ENCODE data around the gene ATF7IP2.

ATF7IP2 gene

GRCh38 chr16:10511829-10512228, 126.0 kb downstream of the ATF7IP2 start:
- DNase-seq (ENCODE audit: low read depth) = no peak

- DNase-seq (ENCODE audit: low read depth) = peak; percentile 53
These were observed 128.7 kb downstream of the ATF7IP2 start for GRCh38 chr16:10514369-10515055.

GRCh38 chr16:10517868-10518267, 132.0 kb downstream of the ATF7IP2 start:
- no peak for DNase-seq (ENCODE audit: low read depth)

DNA sequence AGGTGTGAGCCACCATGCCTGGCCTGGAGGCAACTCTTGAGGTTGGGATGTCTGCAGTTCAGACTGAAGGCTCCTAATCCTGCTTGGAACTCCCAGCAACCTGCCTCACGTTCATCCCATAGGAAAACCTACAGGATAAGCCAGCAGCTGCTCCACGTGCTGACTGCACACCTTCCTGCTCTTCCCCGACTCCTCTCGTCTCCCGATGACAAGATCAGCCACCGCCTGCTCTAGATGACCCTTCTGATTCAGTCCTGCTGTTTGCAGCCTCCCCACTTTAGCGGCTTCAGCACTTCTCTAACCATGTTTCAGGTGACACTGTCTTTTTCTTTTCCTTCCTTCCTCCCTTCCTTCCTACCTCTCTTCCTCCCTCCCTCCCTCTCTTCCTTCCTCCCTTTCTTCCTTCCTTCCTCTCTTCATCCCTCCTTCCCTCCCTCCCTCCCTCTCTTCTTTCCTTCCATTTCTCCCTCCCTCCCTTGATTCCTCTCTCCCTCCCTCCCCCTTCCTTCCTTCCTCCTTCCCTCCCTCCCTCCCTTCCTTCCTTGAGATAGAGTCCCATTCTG, 132.7 kb downstream of the ATF7IP2 start:
- DNase-seq (ENCODE audit: low read depth) = no peak

DNA sequence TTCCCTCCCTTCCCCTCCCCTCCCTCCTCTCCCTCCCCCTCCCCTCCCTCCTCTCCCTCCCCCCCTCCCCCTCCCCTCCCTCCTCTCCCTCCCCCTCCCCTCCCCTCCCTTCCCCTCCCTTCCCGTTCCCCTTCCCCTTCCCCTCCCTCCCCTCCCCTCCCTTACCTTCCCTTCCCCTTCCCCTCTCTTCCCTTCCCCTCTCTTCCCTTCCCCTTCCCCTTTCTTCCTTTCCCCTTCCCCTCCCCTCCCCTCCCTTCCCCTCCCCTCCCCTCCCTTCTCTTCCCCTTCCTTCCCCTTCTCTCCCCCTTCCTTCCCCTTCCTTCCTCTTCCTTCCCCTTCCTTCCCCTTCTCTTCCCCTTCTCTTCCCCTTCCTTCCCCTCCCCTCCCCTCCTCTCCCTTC, 133.4 kb downstream of the ATF7IP2 start:
- DNase-seq (ENCODE audit: low read depth) = no peak

- no peak for DNase-seq (ENCODE audit: low read depth)
These were observed 134.3 kb downstream of the ATF7IP2 start for GRCh38 chr16:10519929-10520868.

DNA sequence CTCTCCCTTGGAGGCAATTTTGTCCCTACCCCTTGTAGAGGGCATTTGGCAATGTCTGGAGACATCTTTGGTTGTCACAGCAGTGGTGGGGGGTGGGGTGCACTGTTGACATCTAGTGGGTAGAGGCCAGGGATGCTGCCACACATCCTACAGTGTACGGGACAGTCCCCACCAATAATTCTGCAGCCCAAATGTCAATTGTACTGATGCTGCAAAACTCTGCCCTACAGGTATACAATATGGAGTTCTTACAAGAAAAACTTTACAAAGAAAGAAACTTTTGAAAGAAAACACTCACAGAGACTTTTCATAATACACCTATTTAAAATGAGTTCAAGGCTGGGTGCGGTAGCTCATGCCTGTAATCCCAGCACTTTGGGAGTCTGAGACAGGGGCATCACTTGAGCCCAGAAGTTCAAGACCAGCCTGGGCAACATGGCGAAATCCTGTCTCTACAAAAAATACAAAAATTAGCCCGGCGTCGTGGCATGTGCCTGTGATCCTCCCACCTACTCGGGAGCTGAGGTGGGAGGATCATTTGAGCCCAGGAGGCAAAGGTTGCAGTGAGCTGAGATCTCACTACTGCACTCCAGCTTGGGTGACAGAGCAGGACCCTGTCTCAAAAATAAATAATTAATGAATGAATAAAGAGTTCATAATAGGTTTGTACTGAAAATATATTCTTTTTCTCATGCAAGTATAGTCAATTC, 135.2 kb downstream of the ATF7IP2 start:
- DNase-seq (ENCODE audit: low read depth) = no peak

DNA sequence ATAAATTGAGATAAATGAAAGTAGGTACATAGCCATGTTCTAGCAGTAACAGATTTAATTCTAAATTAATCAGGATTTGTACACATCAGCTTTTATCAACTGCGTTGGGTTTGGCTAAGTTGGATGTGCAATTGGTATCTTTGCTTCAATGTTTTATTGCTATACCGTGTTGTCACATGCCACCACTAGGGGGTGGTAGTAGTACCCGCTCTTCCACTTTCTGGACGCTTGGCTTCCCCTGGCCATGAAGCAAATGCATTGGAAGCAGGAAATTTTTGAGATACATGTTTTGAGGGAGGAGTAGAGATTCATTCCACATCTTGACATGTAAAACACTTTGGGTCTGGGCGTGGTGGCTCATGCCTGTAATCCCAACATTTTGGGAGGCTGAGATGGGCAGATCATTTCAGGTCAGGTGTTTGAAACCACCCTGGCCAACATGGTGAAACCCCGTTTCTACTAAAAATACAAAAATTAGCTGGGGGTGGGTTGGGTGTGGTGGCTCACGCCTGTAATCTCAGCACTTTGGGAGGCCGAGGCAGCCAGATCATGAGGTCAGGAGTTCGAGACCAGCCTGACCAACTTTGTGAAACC, 135.9 kb downstream of the ATF7IP2 start:
- peak; percentile 54 for DNase-seq (ENCODE audit: low read depth)

DNA sequence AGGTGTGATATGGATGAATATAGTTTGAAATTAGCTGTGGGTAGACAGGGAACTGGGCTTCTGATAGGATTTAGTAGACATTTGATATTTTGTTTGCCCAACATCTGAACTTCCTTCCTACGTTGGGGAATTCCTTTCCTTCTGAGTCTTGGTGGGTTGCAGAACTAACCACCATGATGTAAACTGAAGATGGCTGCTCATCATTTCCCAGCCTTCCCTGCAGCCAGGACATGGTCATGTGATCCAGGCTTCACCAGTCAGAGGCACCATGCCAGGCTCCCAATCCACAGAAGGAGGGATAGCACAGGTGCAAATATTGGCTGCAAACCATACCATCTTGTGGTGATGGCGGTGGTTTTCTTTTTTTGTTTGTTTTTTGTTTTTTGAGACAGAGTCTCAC, 137.1 kb downstream of the ATF7IP2 start:
- no peak for DNase-seq (ENCODE audit: low read depth)

DNA sequence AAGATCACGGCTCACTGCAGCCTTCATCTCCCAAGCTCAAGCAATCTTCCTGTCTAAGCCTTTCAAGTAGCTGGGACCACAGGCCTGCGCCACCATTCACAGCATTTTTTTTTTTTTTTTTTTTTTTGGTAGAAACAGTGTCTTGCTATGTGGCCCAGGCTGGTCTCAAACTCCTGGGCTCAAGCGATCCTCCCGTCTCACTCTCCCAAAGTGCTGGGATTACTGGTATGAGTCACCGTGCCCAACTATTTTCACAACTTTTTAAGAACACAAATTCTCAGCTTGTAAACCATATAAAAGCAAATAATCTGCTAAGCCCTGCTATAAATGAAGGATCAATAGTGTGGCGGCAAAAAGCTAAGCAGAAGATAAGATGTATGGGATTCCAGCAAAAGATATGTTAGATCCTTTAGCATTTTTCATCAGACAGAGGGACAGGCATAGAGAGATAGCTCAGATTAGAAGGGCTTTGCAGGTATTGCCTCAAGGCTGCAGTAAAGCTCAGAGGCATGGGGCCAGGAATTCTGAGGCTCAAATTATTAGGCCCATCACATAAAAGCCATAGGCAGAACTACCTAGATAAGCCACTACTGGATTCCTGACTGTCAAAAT, 139.5 kb downstream of the ATF7IP2 start:
- no peak for DNase-seq (ENCODE audit: low read depth)

- DNase-seq (ENCODE audit: low read depth) = no peak
These were observed 141.1 kb downstream of the ATF7IP2 start for GRCh38 chr16:10526962-10527361.

DNA sequence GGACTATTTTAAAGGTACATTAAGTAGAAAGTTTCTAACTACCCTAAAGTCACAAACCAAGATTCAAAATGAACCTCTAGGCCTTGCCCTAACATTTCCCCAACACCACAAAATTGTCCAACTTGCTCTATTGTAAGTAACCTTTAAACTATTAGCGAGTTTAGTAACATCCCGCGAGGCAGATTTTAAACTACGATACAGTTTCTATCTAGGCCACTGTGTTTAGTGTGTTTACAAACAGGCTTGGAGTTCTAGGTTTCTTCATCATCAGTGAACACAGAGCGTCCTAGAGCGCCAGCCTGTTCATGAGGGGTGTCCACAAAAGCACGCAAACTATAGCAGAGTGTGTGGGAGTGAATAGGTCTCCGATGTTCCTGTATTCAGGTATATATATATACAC, 142.8 kb downstream of the ATF7IP2 start:
- DNase-seq (ENCODE audit: low read depth) = no peak

DNA sequence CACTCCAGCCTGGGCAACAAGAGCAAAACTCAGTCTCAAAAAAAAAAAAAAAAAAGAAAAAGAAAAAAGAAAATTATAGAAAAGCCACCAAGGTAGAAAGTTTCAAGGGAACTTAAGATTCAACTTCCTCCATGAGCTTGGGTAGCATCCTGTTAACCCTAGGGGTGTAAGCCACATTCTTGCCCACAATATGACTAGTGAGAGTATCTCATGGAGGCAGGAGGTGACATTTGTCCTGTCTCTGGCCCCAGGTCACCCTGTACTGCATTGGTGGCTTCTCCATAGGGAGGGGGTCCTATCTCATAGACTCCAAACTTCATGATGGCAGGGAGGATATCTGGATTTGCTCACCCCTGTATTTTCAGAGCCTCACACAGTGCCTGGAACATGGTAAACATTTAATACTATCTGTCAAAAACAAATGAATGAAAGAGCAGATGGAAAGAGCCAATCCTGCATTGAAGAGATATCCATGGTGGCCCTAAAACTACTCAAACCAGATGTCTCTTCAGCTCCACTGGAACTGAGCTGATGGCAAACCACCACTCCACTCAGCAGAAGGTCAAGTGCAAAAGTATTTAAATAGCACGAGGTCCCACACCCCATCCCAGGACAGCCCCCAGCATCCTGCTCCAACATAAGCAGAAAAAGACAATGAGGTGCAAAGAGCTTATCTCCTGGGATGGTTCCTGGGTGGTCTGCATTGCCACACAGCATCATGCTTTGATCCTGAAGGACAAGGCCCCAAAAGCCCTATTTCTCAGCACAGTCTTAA, 144.2 kb downstream of the ATF7IP2 start:
- DNase-seq (ENCODE audit: low read depth) = no peak

GRCh38 chr16:10530685-10531084, 144.8 kb downstream of the ATF7IP2 start:
- no peak for DNase-seq (ENCODE audit: low read depth)

DNA sequence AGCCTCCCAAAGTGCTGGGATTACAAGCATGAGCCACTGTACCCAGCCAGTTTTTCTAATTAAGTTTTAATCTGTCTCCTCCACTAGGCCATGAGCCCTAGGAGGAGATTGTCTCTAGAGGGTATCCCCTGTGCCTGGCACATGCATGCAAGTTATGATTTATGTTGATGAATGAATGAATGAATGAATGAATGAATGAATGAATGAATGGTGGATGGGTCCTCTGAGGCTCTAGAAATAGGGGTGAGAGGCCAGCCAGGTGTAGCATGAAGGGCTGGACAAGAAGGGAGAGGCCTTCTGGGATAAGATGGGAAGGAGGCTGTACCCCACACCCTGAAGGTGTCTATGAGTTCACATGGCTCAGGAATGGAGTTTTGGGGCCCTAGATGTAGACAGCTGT, 145.7 kb downstream of the ATF7IP2 start:
- no peak for DNase-seq (ENCODE audit: low read depth)
